Esophagus squamous epithelium (tissue), 4 donors: ENCODE data around the gene ADGRB3.

Experiments
- POLR2A ChIP-seq, 4 donors: fragments of 450-650 bp; IDR thresholded peaks; one replicate each; pipeline ENCODE4 v1.6.1; 2017; ENCODE audit warnings: antibody characterized with exemption in 4 of 4, mild to moderate bottlenecking in 4 of 4, moderate library complexity in 3 of 4
- TF ChIP-seq, protein P1 (sequence below), 6 experiments: fragments of 450-650 bp in 4 of 6; fragments of 200-600 bp in 2 of 6; sonication (generic) in 2 of 6; IDR thresholded peaks; one replicate each; pipeline ENCODE4 v1.5.1; 2016 to 2019; ENCODE audit warnings: antibody characterized with exemption in 6 of 6, mild to moderate bottlenecking in 4 of 6, moderate library complexity in 4 of 6

DNA sequence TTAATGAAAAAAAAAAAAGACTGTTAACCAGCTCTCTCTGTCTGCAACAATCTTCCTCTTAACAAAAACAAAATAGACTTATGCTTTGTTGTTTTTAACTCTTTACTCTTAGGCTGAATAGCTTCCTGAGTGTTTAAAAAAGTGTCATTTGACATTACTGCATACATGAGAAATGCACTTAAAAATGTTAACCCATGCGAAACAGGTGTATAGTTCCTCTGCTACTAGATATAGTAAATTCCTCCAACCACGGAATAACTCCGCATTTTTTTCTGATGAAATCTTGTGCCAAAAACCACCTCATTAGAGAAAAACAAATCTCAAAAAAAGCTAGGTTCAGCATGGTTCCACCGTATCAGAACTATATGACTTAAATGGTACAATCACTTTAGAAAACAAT is 426.0 kb downstream of the ADGRB3 start:
- TF ChIP-seq, protein P1, sequence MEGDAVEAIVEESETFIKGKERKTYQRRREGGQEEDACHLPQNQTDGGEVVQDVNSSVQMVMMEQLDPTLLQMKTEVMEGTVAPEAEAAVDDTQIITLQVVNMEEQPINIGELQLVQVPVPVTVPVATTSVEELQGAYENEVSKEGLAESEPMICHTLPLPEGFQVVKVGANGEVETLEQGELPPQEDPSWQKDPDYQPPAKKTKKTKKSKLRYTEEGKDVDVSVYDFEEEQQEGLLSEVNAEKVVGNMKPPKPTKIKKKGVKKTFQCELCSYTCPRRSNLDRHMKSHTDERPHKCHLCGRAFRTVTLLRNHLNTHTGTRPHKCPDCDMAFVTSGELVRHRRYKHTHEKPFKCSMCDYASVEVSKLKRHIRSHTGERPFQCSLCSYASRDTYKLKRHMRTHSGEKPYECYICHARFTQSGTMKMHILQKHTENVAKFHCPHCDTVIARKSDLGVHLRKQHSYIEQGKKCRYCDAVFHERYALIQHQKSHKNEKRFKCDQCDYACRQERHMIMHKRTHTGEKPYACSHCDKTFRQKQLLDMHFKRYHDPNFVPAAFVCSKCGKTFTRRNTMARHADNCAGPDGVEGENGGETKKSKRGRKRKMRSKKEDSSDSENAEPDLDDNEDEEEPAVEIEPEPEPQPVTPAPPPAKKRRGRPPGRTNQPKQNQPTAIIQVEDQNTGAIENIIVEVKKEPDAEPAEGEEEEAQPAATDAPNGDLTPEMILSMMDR (IDR thresholded peaks at IDR 0.05) = no peak
- TF ChIP-seq POLR2A (IDR thresholded peaks at IDR 0.05) = no peak
